HG02759 (cell line): ENCODE data around the gene NDUFS8.

Experiments
- ATAC-seq: cut with Tn5 transposase; IDR thresholded peaks from one replicate; pipeline ENCODE4 v1.9.1; 2021; ENCODE audit warnings: mild to moderate bottlenecking, moderate library complexity; ENCODE audit not compliant: unreplicated experiment

NDUFS8 gene

DNA sequence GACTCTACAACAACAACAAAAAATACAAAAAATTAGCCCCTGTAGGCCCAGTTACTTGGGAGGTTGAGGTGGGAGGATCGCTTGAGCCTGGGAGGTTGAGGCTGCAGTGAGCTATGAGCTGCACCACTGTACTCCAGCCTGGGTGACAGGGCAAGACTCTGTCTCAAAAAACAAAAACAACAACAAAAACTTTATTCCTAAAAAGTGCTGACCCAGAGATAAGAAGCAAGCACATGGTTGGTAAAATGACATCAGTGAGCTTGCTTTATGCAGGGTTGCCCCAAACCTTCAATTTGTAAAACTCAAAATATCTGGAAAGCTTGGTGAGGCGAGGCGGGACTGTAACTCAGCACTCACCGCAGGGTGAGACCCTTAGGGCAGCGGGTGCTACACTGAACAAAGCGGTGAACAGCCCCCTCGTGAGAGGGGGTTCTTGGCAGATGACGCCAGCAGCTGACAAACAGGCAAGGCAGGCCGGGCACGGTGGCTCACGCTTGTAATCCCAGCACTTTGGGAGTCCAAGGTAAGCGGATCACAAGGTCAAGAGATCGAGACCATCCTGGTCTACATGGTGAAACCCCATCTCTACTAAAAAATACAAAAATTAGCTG is 4.9 kb downstream of the NDUFS8 start:
- ATAC-seq, result no peak

DNA sequence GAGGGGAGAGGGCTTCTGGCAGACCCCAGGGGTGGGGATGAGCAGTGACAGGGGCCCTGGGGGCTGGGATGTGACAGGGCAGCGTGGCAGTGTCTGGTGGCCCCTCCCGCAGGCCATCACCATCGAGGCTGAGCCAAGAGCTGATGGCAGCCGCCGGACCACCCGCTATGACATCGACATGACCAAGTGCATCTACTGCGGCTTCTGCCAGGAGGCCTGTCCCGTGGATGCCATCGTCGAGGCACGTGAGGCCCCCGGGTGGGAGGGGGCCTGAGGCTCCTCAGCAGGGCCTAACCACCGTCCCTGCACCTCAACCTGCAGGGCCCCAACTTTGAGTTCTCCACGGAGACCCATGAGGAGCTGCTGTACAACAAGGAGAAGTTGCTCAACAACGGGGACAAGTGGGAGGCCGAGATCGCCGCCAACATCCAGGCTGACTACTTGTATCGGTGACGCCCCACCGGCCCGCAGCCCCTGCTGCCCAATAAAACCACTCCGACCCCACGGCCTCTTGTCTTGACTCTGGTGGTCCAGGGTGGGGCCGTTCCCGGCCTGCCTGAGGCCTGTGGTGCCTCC is 5.7 kb downstream of the NDUFS8 start:
- ATAC-seq, result no peak

DNA sequence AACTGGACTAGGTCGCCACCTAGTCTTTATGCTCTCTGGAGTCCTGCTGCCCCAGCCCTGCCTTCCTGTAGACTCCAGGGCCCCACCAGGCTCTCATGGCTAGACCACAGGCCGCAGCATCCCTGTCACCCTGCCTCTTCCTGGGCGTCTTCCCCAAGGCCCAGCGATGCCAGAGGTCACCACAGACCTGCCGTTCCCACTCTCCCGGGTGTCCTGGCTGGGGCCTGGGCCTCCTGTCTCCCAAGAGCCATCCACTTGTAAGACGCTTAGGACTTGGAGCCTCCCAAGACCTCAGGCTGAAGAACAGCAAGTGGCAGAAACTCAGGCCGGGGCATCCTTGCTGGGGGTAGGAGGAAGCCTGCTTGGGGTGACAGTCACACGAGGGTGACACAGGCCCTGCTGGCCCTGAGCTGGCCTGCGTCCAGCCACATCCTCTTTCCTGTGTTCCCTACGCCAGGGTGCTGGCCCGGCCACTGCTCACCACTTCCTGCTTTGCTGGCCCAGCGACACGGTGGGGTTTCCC is 6.3 kb downstream of the NDUFS8 start:
- ATAC-seq, result no peak

GRCh38 chr11:68037411-68038225 is 7.1 kb downstream of the NDUFS8 start:
- ATAC-seq, result no peak

GRCh38 chr11:68038226-68038717 is 7.8 kb downstream of the NDUFS8 start:
- ATAC-seq, result no peak

DNA sequence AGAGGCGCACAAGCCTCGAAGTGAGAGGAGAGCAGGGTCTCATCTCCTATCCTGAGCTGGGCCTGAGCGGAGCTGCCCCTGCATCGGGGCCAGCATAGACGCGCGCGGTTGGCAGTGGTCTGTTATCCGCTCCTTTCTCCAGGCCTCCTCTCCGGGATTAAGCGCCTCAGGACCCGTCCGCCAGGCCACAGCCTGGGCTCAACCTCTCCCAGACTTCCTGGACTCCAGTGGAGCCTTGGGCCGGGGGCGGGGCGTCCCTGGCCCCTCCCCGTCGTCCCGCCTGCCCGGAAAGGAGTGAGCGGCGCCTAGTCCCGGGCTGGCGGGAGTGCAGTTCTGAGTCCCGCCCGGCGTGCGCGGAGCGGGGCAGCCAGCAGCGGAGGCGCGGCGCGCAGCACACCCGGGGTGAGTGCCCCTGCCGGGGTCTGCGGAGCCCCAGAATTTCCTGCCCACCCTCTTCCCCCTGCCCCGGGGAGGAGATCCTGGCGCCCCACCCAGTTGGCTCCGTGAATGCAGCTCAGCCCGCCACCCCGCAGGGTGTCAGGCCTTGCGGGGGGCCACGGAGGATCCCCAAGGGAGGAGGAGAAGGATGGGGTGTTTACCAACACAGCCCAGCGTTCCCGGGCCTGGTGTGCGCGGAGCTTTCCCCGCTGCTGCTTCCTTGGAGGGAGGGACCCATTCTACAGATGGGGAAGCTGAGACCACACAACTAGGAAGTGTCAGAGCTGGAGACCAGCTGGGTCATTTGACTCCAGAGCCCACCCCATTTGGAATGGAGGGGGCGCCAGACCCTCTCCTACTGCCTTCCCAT is 8.4 kb downstream of the NDUFS8 start, which contains the start of gene TCIRG1:
Gene TCIRG1 (plus strand): TSS at position 308 of the 808 bp plus-strand sequence. CDS start 2,247 bp downstream, outside the sequence.
- peak; percentile 53 for ATAC-seq

DNA sequence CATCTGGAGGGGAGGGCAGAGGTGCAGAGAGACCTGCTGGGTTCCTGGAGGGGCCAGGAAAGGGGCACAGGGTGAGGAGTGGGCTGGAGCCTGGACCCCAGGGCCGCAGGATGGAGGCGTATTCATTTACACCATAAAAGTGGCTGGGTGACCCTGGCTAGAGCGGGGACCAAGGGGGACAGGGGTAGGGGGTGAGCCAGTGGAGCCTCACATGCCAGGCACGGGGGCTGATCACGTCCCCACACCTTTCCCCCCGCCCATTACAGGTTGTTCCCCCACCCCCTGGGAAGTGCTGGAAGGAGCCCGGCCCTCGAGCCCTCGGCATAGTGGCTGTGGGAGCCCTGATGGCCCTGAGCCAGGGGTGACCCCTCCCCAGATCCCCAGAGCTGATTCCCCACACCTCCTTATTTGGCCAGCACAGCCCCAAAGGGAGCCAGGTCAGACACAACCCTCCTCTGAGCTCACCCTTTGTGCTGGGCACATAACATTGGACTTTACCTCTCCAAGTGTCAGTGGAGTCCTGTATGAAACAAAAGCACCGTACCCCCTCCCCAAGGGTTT is 9.1 kb downstream of the NDUFS8 start:
- peak; percentile 1 for ATAC-seq

GRCh38 chr11:68040101-68040956 is 9.8 kb downstream of the NDUFS8 start:
- ATAC-seq, result peak; percentile 60

DNA sequence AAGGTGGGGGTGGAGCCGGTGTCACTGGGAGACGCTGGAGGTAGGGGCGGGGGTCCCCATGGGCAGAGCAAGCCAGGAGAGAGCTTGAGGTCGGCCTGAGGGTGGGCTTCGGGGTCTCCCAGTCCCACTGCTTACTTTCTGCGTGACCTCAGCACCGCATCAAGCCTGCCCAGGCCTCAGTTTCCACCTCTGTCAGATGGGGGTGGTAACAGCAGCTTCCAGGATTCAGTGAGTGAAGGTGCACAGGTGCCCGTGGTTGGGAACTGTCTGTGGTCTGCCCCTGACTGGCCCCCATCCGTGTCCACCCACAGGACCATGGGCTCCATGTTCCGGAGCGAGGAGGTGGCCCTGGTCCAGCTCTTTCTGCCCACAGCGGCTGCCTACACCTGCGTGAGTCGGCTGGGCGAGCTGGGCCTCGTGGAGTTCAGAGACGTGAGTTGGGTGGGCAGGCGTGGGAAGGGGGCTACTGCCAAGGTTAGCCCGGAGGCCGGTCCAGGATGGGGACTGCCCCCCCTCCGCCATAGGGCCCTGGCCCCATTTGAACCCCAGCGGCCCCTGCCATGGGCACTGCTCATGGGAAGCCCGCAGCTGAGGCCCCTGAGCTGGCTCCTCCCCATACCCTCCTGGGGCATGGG is 10.6 kb downstream of the NDUFS8 start:
- no peak for ATAC-seq

- no peak for ATAC-seq
These were observed 11.2 kb downstream of the NDUFS8 start for GRCh38 chr11:68041617-68042218.

GRCh38 chr11:68042219-68043028 is 11.9 kb downstream of the NDUFS8 start:
- no peak for ATAC-seq

- no peak for ATAC-seq
These were observed 12.5 kb downstream of the NDUFS8 start for GRCh38 chr11:68043029-68043348.

GRCh38 chr11:68043349-68044144 is 13.1 kb downstream of the NDUFS8 start:
- ATAC-seq, result no peak

DNA sequence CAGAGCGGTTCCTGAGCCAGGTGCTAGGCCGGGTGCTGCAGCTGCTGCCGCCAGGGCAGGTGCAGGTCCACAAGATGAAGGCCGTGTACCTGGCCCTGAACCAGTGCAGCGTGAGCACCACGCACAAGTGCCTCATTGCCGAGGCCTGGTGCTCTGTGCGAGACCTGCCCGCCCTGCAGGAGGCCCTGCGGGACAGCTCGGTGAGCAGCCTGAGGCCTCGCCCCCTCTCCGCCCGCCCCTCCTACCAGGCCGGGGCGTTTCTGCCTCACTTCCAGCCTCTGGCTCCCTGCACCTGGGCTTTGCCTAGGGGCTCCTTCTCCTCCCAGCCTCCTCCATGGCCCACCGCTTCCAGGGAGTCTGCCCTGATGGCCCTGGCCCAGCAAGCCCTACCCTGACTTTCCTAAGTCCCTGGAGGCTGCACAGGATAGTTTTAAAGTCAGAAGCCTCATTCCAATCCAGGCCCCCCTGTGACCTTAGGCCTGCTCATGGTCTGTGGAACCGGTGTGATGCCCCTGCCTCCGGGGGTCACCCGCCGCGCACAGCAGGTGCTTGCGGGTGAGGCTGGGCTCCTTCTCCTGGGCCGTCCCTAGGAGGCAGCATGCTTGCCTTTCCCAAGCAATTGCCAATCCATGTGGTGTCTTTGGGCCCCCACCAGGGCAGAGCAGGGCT is 13.8 kb downstream of the NDUFS8 start:
- no peak for ATAC-seq

- ATAC-seq, result no peak
These were observed 14.4 kb downstream of the NDUFS8 start for GRCh38 chr11:68044898-68045351.
